GM12865 (cell line): ENCODE data around the gene RASL12.
"Not testable (repeated sequence)": the region's sequence is repeated elsewhere in the genome, so short reads cannot be mapped to it uniquely, and the experiment has no call there.

Experiments
- DNase-seq: peaks from one replicate; pipeline ENCODE4 v3.0.0; 2010; ENCODE audit warnings: low read depth
- H3K4me3 ChIP-seq: 2 replicates; pipeline ENCODE4 v1.5.1; 2011; ENCODE audit warnings: mild to moderate bottlenecking, low read depth, low read length, control low read depth
- CTCF ChIP-seq: IDR thresholded peaks from 2 replicates; pipeline ENCODE4 v1.5.1; 2011; ENCODE audit warnings: low read length, control low read depth, low read depth, inconsistent platforms; ENCODE audit not compliant: insufficient read depth; ENCODE audit errors: missing control alignments

Gene RASL12

GRCh38 chr15:65096481-65097385, 28.9 kb upstream of the RASL12 start:
- no peak for TF ChIP-seq CTCF
- no peak for DNase-seq
- H3K4me3 ChIP-seq, result no peak overlapping the region

- H3K4me3 ChIP-seq, result no peak overlapping the region
- TF ChIP-seq CTCF, result no peak
- no peak for DNase-seq
Measured at GRCh38 chr15:65095747-65096104, 27.9 kb upstream of the RASL12 start.

GRCh38 chr15:65095011-65095746, 27.4 kb upstream of the RASL12 start:
- no peak for DNase-seq
- no peak overlapping the region for H3K4me3 ChIP-seq
- TF ChIP-seq CTCF, result no peak

GRCh38 chr15:65094294-65094995, 26.7 kb upstream of the RASL12 start:
- no peak for DNase-seq
- H3K4me3 ChIP-seq, result no peak overlapping the region
- TF ChIP-seq CTCF, result no peak

GRCh38 chr15:65093793-65094170, 26.0 kb upstream of the RASL12 start:
- H3K4me3 ChIP-seq, DNase-seq: not testable (repeated sequence)

- no peak overlapping the region for H3K4me3 ChIP-seq
- DNase-seq, result no peak
- TF ChIP-seq CTCF, result no peak
Measured at GRCh38 chr15:65092911-65093792, 25.4 kb upstream of the RASL12 start.
